OCI-LY7 (cell line): ENCODE measurements around the gene ELAVL4.

ENCODE experiments used
- CTCF ChIP-seq: fragments of 200-600 bp; sonication (generic); conservative IDR thresholded peaks from 2 replicates; pipeline ENCODE4 v1.5.1; 2014; ENCODE audit warnings: mild to moderate bottlenecking, antibody characterized with exemption, low read length, moderate library complexity, mixed read lengths
- EZH2phosphoT487 ChIP-seq: fragments of 200-600 bp; sonication (generic); IDR thresholded peaks from 2 replicates; pipeline ENCODE4 v1.6.1; 2018; ENCODE audit warnings: low read depth, borderline replicate concordance, mild to moderate bottlenecking, mixed run types, antibody characterized with exemption, low read length, moderate library complexity, mixed read lengths

- TF ChIP-seq CTCF (no peak), EZH2phosphoT487 (no peak)
Observed at GRCh38 chr1:50091068-50091467, 17.7 kb upstream of the ELAVL4 start.
